GM12891 (cell line): ENCODE results near the gene SDSL.
A peak's percentile ranks its signal among the peaks of the same experiment; 100 is the strongest.

Experiments
- DNase-seq: peaks from one replicate; pipeline ENCODE4 v3.0.0; 2011; ENCODE audit warnings: low spot score; ENCODE audit not compliant: insufficient read length
- FAIRE-seq: peaks from 2 replicates; lab custom pipeline; 2011; peaks lifted over from hg19 to GRCh38; lab: Jason Lieb, UNC
- PAX5 ChIP-seq: IDR thresholded peaks from 2 replicates; pipeline ENCODE4 v1.6.1; 2011; ENCODE audit warnings: low read length, moderate library complexity, mild to moderate bottlenecking; ENCODE audit not compliant: insufficient read depth, severe bottlenecking
- POLR2A ChIP-seq: IDR thresholded peaks from 2 replicates; pipeline ENCODE4 v1.6.1; 2011; ENCODE audit warnings: low read depth, low read length, control low read depth
- POLR2AphosphoS5 ChIP-seq: IDR thresholded peaks from 2 replicates; pipeline ENCODE4 v1.6.1; 2011; ENCODE audit warnings: low read depth, low read length, control low read depth
- POU2F2 ChIP-seq: IDR thresholded peaks from 2 replicates; pipeline ENCODE4 v1.6.1; 2011; ENCODE audit warnings: low read depth, mild to moderate bottlenecking, control low read depth, low read length, moderate library complexity
- SPI1 ChIP-seq: IDR thresholded peaks from 2 replicates; pipeline ENCODE4 v1.6.1; 2011; ENCODE audit warnings: low read depth, low read length, control low read depth
- TAF1 ChIP-seq: IDR thresholded peaks from 2 replicates; pipeline ENCODE4 v1.6.1; 2011; ENCODE audit warnings: low read depth, low read length, control low read depth

The SDSL gene

GRCh38 chr12:113386866-113387566 is 35.2 kb upstream of the SDSL start:
- TF ChIP-seq POLR2A (no peak), TAF1 (no peak), SPI1 (no peak), PAX5 (no peak), POU2F2 (no peak), POLR2AphosphoS5 (no peak)
- no peak for DNase-seq
- FAIRE-seq: no peak

- FAIRE-seq: no peak
- DNase-seq: no peak
- TF ChIP-seq POLR2A (no peak), TAF1 (no peak), POU2F2 (no peak), SPI1 (no peak), PAX5 (no peak), POLR2AphosphoS5 (no peak)
Measured at GRCh38 chr12:113387631-113388030, 34.5 kb upstream of the SDSL start.

GRCh38 chr12:113388351-113388750 is 33.8 kb upstream of the SDSL start:
- no peak for DNase-seq
- TF ChIP-seq TAF1 (no peak), PAX5 (no peak), SPI1 (no peak)
- FAIRE-seq: no peak

GRCh38 chr12:113390064-113391043 is 31.8 kb upstream of the SDSL start:
- no peak for TF ChIP-seq SPI1
- no peak for TF ChIP-seq POLR2A
- no peak for TF ChIP-seq TAF1
- TF ChIP-seq PAX5: no peak
- no peak for TF ChIP-seq POU2F2
- TF ChIP-seq POLR2AphosphoS5: no peak
- DNase-seq (no peak), FAIRE-seq (no peak)

- FAIRE-seq: no peak
- TF ChIP-seq PAX5 (no peak), POLR2AphosphoS5 (no peak), SPI1 (no peak), POLR2A (no peak)
- no peak for DNase-seq
Measured at GRCh38 chr12:113391145-113391544, 31.0 kb upstream of the SDSL start.

GRCh38 chr12:113391650-113392337 is 30.4 kb upstream of the SDSL start:
- DNase-seq (no peak), FAIRE-seq (no peak)

GRCh38 chr12:113392520-113392919 is 29.7 kb upstream of the SDSL start:
- DNase-seq (no peak), FAIRE-seq (no peak)
- no peak for TF ChIP-seq SPI1
- TF ChIP-seq PAX5: no peak
- TF ChIP-seq POU2F2: no peak
- TF ChIP-seq TAF1: no peak
- no peak for TF ChIP-seq POLR2AphosphoS5
- no peak for TF ChIP-seq POLR2A

More at GRCh38 chr12:113391650-113392337, 30.4 kb upstream of the SDSL start:
- TF ChIP-seq SPI1 (no peak), POU2F2 (no peak), TAF1 (no peak)

- TF ChIP-seq SPI1 (no peak), PAX5 (peak; percentile 88)
- DNase-seq (peak; percentile 62), FAIRE-seq (peak; percentile 90)
Measured at GRCh38 chr12:113392988-113393579, 29.1 kb upstream of the SDSL start.

- TF ChIP-seq POU2F2 (no peak), POLR2AphosphoS5 (no peak), POLR2A (no peak), TAF1 (no peak), SPI1 (no peak), PAX5 (no peak)
- DNase-seq (no peak), FAIRE-seq (no peak)
Measured at GRCh38 chr12:113393749-113394148, 28.4 kb upstream of the SDSL start.
